Choroid plexus epithelial cell (primary cell): Measurements from ENCODE around the gene TRIM15.
"Not testable (repeated sequence)": the region's sequence is repeated elsewhere in the genome, so short reads cannot be mapped to it uniquely, and the experiment has no call there.

ENCODE experiments used
- DNase-seq: peaks from one replicate; pipeline ENCODE4 v3.0.0-alpha.2; 2010; ENCODE audit warnings: low read depth
- H3K4me3 ChIP-seq: 2 replicates; pipeline ENCODE4 v1.5.1; 2011; ENCODE audit warnings: low read depth, mild to moderate bottlenecking, control low read depth, low read length, moderate library complexity
- TF ChIP-seq, protein P1 (sequence below): conservative IDR thresholded peaks from 2 replicates; pipeline ENCODE4 v1.5.1; 2011; ENCODE audit warnings: low read depth, mild to moderate bottlenecking, control low read depth, inconsistent platforms, low read length, moderate library complexity

TRIM15 gene

DNA sequence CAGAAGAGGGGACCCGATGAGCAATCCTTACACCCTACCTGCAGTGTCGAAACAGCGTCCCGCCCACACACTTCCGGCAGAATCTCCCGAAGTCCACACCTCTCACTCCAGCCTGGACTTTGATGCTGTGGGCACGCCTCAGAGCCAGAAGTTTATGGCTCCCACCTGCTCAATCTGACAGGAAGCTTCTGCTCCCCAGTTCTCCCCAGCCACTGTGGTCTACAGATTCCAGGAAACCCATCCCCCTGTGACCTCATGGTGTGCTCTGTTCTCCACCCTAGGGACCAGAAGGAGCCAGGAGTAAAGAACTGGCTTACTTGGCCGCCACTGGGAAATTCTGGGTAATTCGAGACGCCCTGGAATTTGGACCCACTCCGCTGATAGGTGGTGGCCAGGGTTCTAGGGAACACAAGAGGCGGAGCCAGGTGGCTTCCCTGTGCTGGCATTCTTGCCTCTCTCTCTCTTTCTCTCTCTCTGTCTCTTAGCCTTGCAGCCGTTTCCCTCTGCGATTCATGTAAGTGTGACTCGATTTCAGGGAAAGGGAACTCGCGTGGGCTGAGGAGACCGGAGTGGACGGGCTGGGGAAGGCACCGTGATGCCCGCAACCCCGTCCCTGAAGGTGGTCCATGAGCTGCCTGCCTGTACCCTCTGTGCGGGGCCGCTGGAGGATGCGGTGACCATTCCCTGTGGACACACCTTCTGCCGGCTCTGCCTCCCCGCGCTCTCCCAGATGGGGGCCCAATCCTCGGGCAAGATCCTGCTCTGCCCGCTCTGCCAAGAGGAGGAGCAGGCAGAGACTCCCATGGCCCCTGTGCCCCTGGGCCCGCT lies at the start of gene TRIM15:
TRIM15 (plus strand) TSS at position 457 of the 828 bp plus-strand sequence; CDS start at position 596, 139 bp downstream.
- DNase-seq, result no peak
- no peak within 1 kb of the TSS for H3K4me3 ChIP-seq
- TF ChIP-seq, protein P1, sequence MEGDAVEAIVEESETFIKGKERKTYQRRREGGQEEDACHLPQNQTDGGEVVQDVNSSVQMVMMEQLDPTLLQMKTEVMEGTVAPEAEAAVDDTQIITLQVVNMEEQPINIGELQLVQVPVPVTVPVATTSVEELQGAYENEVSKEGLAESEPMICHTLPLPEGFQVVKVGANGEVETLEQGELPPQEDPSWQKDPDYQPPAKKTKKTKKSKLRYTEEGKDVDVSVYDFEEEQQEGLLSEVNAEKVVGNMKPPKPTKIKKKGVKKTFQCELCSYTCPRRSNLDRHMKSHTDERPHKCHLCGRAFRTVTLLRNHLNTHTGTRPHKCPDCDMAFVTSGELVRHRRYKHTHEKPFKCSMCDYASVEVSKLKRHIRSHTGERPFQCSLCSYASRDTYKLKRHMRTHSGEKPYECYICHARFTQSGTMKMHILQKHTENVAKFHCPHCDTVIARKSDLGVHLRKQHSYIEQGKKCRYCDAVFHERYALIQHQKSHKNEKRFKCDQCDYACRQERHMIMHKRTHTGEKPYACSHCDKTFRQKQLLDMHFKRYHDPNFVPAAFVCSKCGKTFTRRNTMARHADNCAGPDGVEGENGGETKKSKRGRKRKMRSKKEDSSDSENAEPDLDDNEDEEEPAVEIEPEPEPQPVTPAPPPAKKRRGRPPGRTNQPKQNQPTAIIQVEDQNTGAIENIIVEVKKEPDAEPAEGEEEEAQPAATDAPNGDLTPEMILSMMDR, result no peak

DNA sequence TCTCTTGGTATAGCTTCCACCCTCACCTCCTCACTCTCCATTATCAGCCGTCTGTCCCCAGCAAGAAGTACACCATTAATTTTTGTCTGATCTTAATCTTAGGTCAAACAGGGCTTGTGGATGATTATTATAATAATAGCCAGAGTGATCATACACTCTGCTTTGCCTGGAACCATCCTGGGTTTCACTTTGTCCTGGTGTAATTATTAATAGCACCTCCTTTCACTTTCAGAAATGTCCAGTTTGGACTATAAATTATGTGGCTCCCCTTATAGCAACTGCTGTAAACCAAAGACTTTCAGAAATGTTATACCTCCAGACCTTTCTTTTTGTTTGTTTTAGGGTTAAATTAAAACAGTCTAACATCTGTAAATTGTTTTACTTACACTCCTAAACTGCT lies 49.5 kb upstream of the TRIM15 start:
- TF ChIP-seq, protein P1, result no peak
- H3K4me3 ChIP-seq, result no peak overlapping the region
- DNase-seq, result no peak

DNA sequence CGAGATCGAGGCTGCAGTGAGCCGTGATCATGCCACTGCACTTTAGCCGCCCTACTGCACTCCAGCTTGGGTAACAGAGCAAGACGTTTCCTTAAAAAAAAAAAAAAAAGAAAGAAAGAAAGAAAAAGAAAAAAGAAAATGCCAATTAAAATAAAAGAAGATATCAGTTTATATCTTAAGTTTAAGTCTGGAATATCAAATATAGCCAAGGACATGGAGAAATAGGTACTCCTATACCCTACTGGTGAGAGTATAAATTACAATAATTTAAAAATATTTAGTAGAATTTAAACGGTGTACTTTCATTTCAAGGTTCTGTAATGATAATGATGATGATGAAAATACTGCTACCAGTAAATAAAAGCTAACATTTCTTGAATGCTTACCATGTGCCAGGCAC lies 46.6 kb upstream of the TRIM15 start:
- no peak overlapping the region for H3K4me3 ChIP-seq
- no peak for DNase-seq
- TF ChIP-seq, protein P1, result peak; percentile 8

DNA sequence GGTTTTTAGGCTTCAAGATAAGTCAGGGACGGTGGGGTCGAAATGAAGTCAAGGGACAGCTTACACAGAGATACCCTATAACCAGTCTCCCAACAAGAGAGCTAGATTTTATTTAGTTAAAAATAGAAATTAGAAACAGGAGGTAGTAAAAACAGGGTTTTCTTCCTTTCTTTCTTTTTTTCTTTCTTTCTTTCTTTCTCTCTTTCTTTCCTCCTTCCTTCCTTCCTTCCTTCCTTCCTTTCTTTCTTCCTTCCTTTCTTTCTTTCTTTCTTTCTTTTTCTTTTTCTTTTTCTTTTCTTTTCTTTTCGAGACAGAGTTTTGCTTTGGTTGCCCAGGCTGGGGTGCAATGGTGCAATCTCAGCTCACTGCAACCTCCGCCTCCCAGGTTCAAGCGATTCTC lies 44.7 kb upstream of the TRIM15 start:
- not testable (repeated sequence) for H3K4me3 ChIP-seq, DNase-seq

DNA sequence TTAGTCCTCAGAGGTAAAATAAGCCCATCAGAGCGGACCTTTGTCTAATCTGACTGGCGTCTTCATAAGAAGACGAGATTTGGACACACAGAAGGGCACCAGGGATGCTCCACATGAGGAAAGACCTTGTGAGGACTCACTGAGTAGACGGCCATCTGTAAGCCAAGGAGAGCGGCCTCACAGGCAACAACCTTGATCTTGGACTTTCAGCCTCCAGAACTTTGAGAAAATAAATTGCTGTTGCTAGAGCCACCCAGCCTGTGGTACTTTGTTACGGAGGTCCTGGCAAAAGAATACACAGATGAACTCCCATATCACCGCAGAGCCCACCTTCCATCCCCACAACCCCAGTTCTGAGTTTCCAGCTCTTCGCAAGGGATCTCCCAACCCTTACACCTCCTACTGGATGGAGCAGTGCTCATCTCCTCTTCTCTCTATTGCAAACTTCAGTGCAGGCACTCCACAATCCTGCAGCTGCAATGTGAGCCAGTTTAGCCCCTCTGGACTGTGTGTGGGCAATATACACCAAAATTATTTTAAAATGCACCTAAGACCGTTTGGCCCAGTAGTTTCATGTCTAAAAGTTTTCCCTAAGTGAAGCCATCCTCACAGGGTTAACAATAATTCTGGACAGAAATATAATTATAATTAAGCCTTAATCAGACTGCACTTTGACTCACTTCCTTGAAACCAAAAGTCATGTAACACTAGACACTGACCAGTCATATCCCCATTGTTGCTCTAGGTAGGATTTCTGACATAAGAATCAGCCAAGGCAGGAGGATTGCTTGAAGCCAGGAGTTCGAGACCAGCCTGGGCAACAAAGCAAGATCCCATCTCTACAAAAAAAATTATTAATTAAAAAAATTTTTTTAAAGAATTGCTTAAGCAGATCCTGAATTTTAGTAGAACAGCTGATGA lies 41.6 kb upstream of the TRIM15 start:
- TF ChIP-seq, protein P1, result no peak
- no peak overlapping the region for H3K4me3 ChIP-seq
- no peak for DNase-seq

DNA sequence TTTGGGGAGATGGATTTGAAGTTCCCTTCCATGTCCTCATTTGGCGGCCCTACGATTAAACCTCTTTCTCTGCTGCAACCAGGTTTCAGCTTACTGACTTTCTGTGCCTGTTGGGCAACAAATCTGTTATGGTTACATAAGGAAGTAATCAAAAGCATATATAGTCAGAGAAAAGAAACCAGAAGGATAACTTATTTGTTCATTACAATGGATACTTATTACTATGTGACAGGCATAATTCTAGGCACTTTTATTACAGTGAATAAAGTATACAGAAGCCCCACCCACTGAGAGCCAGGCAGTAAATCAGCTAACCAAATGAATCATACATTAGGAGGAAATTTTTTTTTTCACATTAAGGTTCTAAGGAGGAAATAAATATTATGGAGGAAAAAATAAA lies 40.8 kb upstream of the TRIM15 start:
- H3K4me3 ChIP-seq, result no peak overlapping the region
- DNase-seq, result no peak
- TF ChIP-seq, protein P1, result no peak
